ENCODE measurements around the gene PMEPA1.

Gene PMEPA1, protein sequence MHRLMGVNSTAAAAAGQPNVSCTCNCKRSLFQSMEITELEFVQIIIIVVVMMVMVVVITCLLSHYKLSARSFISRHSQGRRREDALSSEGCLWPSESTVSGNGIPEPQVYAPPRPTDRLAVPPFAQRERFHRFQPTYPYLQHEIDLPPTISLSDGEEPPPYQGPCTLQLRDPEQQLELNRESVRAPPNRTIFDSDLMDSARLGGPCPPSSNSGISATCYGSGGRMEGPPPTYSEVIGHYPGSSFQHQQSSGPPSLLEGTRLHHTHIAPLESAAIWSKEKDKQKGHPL

DNA sequence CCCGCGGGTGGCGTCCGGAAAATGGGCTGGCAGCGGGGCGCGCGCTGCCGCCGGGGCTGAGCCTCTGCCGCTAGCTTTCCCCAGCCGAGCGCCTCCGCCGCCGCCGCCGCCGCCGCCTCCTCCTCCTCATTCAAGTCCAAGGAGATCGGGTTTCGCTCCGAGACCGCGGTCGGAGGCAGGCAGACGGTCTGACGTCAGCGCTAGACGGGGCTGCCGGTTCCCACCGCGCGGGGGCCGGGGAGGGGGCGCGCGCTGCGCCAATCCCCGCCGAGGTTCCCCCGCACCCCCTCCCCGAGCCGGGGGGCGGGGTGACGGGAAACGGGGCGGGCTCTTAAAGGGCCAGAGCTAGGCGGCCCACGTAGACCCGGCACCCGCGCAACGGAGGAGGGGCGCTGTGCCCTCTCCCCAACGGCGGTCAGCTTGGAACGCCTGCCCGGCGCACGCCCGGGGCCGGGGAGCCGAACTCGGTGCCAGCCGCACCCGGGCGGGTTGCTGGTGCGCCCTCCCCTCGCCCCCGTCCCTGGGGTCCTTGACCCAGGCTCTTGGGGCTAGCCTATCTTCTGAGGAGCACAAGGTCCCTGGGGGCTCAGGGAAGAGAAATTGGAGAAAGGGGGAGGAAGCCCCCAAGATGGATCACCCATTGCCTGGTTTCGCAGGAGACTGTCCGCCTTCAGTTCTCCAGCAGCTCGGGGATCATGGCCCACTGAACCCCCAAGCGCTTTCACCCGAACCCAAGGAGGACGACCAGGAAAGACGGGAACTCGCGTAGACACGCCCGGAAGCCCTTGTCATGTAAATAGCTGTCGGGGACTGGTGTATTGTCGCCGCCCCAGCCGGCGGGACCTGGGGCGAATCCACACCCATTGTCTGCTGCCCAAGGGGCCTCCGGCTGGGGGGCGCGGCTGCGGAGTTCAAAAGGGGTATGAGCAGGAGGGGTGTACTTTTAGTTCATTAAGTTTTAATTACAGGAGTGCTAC, at the start of gene PMEPA1:
PMEPA1 (minus strand) TSS at position 193 of the 977 bp plus-strand sequence. CDS start 433 bp downstream, outside the sequence.
- DNase-seq (ENCODE audit: low read depth in 2 of 3, low spot score in 2 of 3), result peak; percentile 64 to 86 (median 70)

DNA sequence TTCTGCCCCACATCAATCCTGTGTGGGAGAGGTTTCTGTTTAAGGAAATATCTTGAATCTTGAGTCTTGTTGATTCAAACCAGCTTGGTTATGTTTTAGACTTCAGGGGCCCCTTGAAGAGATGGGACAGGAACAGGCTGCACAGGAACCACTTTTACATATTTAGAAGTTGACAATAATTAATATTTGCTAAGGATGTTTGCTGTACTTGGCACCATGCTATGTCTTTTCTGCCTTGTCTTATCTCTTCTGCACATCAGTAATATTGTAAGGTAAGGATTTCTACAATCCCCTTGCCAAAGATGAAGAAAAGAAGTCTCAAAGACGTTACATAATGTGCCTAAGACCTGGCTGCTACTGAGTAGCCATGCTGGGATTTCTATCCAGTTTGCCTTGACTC, 48.0 kb upstream of the PMEPA1 start:
- no peak for DNase-seq (ENCODE audit: low read depth in 2 of 3, low spot score in 2 of 3)

GRCh38 chr20:57756921-57757320, 47.1 kb upstream of the PMEPA1 start:
- DNase-seq (ENCODE audit: low read depth in 2 of 3, low spot score in 2 of 3), result no peak

- no peak for DNase-seq (ENCODE audit: low read depth in 2 of 3, low spot score in 2 of 3)
Observed at GRCh38 chr20:57756213-57756612, 46.4 kb upstream of the PMEPA1 start.

DNA sequence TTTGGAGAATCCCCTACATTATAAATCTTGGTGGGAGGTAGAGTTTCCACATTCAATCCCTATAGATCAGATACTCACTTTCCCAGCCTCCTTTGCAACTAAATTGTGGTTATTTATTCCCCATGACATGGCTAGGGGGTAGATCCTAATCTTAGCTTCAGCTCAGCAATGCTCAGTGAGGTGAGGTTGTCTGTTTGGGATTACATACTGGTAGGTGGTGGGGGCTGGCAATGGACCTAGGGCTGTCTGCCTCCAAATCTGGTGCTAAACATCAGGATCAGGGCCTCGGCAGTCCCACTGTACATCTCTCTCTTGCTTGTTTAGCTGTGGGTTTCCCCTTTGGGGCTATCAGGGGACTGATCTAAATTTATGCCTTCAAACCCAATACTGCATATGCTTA, 45.8 kb upstream of the PMEPA1 start:
- no peak for DNase-seq (ENCODE audit: low read depth in 2 of 3, low spot score in 2 of 3)

DNA sequence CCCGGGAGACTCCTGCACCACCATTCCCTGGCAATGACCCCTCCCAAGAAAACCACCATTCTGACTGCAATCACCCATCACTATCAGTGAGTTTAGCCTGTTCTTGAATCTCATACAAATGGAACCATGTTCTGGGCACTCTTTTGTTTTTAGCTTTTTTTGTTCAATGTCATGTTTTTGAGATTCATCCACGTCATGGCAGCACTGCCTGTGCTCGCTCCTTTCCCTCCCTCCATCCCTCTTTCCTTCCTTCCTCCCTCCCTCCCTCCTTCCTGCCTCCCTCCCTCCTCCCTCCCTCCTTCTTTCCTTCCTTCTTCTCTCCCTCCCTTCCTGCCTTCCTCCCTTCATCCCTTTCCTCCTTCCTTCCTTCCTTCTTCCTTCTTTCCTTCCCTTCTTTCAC, 44.4 kb upstream of the PMEPA1 start:
- DNase-seq (ENCODE audit: low read depth in 2 of 3, low spot score in 2 of 3), result no peak

- DNase-seq (ENCODE audit: low read depth in 2 of 3, low spot score in 2 of 3), result no peak
Observed at GRCh38 chr20:57753332-57754164, 43.7 kb upstream of the PMEPA1 start.

- no peak for DNase-seq (ENCODE audit: low read depth in 2 of 3, low spot score in 2 of 3)
Observed at GRCh38 chr20:57751411-57751810, 41.6 kb upstream of the PMEPA1 start.

GRCh38 chr20:57749869-57750268, 40.1 kb upstream of the PMEPA1 start:
- no peak for DNase-seq (ENCODE audit: low read depth in 2 of 3, low spot score in 2 of 3)

GRCh38 chr20:57749131-57749690, 39.4 kb upstream of the PMEPA1 start:
- DNase-seq (ENCODE audit: low read depth in 2 of 3, low spot score in 2 of 3), result no peak

DNA sequence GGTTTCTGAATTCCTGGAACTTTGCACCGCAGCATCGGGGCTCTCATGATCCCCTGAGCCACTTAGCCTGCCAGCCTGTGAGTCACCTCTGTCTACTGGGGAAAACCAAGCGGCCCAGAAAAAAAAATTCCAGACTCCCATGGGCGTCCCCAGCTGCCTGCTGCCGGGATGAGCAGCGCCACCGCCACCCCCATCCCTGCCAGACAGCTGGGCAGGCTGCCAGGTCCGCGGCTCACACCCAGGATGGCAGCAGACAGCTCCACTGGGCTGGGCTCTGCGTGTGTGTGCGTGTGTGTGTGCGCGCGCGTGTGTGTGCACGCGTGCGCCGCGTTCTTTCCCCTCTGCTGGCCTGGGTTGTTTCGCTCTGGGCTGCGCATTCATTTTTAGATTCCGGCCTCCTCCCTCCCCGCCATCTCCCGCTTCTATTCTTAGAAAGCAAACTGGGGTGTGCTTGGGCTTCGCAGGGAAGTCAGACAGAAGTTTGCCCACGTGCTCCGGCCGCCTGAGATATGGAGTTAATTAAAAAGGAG, 38.9 kb upstream of the PMEPA1 start:
- DNase-seq (ENCODE audit: low read depth in 2 of 3, low spot score in 2 of 3), result peak; percentile 7 to 23 (median 11)

- DNase-seq (ENCODE audit: low read depth in 2 of 3, low spot score in 2 of 3), result no peak
Observed at GRCh38 chr20:57747861-57748481, 38.2 kb upstream of the PMEPA1 start.

- no peak for DNase-seq (ENCODE audit: low read depth in 2 of 3, low spot score in 2 of 3)
Observed at GRCh38 chr20:57746832-57747404, 37.1 kb upstream of the PMEPA1 start.

GRCh38 chr20:57746201-57746600, 36.4 kb upstream of the PMEPA1 start:
- no peak for DNase-seq (ENCODE audit: low read depth in 2 of 3, low spot score in 2 of 3)

DNA sequence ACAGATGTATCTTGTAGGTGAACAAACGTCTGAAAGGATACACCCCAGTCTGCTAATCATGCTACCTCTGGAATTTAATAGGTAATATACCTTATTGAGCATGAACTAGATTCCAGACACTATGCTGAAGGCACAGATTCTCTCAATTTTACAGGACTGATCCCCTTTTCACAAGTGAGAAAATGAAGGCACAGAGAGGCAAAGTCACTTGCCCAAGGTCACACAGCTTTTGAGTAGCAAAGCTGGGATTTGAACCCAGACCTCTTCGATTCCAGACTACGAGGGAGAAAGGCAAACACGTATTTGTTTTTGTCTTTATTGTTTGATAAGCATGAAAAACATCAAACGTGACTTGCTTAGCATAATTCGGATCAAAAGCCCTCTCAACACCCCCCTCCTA, 34.4 kb upstream of the PMEPA1 start:
- DNase-seq (ENCODE audit: low read depth in 2 of 3, low spot score in 2 of 3), result no peak

DNA sequence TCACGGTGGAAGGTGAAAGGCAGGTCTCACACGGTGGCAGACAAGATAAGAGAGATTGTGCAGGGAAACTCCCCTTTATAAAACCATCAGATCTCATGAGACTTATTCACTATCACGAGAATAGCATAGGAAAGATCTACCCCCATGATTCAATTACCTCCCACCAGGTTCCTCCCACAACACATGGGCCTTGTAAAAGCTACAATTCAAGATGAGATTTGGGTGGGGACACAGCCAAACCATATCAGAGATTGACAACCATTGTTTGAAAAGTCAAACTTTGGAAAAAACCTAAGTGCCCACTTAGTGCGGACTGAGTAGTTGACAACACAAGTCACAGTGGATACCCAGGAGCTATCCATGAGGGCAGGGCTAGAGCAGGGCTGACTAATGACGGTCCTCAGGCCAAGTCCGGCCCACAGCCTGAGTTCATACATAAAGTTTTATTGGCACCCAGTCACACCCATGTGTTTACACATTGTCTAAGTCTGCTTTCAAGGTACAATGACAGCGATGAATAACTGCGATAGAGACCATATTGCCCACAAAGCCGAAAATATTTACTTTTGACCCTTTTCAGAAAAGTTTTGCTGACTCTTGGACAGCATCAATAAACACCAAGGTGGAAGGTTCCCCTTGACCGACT, 33.8 kb upstream of the PMEPA1 start:
- DNase-seq (ENCODE audit: low read depth in 2 of 3, low spot score in 2 of 3), result no peak

DNA sequence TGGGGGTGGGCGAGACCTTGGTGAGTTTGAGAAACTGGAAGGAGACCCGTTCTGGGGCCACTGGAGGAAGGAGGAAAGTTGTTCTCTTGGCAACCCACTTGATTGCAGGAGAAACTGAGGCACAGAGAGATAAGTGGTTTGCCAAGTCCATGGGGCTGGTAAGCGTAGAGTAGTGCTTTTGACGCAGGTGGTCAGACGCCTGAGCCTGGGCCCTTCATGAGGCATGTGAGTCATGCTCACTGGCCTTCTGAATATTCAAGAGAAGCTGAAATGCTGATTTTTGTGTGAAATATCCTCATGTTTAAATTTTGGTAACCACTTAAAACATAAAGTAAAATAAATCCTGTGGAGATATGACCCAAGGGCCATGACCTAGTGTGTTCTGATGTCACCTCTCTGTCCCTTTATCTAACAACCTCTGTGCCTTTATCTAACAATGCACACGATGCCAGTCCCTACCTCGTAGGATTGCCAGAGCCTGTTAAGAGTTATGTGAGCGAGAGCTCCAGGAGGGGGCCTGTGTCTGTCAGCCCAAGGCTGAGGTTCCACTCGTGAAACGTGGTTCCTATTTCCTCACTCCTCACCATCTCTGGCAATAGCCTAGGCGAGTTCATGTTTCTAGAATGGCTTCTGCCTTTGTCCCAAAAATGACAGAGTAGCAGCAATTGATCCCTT, 32.8 kb upstream of the PMEPA1 start:
- no peak for DNase-seq (ENCODE audit: low read depth in 2 of 3, low spot score in 2 of 3)

DNA sequence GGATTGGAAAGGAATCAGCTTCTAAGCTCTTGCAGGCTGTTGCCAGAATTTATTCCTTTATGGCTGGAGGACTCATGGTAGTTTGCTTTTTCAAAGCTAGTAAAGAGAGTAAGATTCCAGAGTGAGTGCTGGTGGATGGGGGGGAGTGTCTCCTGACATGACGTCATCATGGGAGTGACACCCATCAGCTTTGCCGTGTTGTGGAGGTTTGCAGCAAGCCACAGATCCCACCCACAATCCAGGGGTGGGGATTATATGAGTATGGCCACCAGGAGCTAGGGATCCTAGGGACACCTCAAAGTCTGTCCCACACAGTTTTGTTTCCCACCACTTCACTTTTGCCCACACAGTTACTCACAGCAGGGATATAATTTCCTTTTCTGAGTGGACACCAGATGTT, 28.7 kb upstream of the PMEPA1 start:
- no peak for DNase-seq (ENCODE audit: low read depth in 2 of 3, low spot score in 2 of 3)

- DNase-seq (ENCODE audit: low read depth in 2 of 3, low spot score in 2 of 3), result no peak
Observed at GRCh38 chr20:57738053-57738452, 28.2 kb upstream of the PMEPA1 start.
